ENCODE results near the gene PCNX2.

PCNX2 gene

DNA sequence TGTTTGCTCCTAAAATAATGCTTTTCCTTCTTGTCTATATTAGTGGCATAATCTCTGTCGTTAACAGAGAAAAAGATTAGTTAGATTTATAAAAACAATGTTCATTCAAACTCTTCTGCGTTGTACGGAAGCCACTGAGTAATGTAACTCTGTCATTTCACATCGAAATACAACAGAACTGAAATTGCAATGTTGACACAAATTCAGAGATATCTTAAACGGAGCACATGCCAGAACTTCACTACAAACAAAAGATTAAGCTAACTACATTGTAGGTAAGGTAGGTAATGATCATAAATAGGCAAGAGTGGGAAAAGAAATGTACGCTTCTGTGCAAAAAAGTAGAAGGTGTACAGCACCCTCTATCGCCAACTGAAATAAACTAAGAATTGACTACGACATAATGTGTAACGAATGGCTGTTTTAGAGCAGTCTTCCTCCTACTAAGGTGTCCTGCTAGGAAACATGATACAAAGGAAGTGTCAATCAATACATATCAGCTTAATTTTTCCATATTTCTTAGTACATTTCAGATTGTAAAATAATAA is 56.6 kb downstream of the PCNX2 start:
- TF ChIP-seq TCF12 (IDR thresholded peaks at IDR 0.05; ENCODE audit: low read depth) (no peak), ZBTB7A (IDR thresholded peaks at IDR 0.05; ENCODE audit: low read depth) (no peak), MAX (IDR thresholded peaks at IDR 0.05) (no peak), CREB1 (IDR thresholded peaks at IDR 0.05; ENCODE audit: low read depth) (no peak)

DNA sequence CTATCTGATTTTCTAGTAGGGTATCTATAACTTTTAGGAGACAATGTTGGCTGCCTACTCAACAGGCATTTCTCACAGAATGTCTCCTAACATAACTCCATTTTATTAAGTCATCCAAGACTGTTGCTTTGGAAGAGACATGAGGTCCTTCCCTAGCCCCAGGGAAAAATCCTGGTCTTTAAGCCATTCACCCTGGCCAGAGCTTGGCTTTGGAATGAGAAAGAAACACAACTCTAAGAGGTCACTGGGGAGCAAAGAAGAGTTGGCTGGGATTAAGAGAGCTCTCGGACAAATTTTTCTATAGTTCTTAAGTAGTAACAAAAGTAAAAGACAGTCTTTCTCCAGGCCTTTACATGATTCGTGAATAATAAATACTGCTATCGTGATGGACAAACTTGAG is 57.9 kb downstream of the PCNX2 start:
- TF ChIP-seq, protein P1, sequence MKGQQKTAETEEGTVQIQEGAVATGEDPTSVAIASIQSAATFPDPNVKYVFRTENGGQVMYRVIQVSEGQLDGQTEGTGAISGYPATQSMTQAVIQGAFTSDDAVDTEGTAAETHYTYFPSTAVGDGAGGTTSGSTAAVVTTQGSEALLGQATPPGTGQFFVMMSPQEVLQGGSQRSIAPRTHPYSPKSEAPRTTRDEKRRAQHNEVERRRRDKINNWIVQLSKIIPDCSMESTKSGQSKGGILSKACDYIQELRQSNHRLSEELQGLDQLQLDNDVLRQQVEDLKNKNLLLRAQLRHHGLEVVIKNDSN (IDR thresholded peaks at IDR 0.05) = no peak
- no peak for TF ChIP-seq EGR1 (IDR thresholded peaks at IDR 0.05)
- no peak for TF ChIP-seq TCF12 (IDR thresholded peaks at IDR 0.05; ENCODE audit: low read depth)
- TF ChIP-seq CEBPB (IDR thresholded peaks at IDR 0.05) = no peak
- TF ChIP-seq TEAD4 (IDR thresholded peaks at IDR 0.05) = no peak
- no peak for TF ChIP-seq CREB1 (IDR thresholded peaks at IDR 0.05; ENCODE audit: low read depth)
- TF ChIP-seq MAX (IDR thresholded peaks at IDR 0.05) = no peak

DNA sequence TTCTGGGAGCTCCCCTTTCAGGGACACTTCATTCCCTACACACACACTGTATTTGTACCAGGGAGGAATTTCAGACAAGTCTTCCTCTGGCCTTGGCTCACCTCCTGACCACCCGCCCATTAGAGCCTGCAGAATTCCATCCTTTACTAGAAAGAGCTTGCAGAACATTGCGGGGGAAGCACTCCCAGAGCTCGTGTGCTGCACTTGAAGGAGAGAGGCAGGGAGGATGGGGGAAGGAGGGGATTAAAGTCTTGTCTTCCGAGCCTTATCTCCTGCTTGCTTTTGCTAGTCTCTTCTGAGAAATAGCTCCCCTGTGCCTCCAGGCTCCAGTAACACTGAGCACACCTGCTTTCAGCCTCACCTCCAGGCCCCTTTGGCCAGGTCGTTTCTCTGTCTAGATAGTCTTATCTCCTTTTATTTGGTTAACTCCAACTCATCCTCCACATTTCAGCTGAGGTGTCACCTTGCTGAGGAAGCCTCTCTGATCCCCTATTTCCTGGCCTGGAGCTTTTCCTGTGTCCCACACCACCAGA is 62.0 kb downstream of the PCNX2 start:
- TF ChIP-seq MAX (IDR thresholded peaks at IDR 0.05) (no peak), TEAD4 (IDR thresholded peaks at IDR 0.05) (no peak), ZBTB7A (IDR thresholded peaks at IDR 0.05; ENCODE audit: low read depth) (no peak)
- TF ChIP-seq, protein P1 (IDR thresholded peaks at IDR 0.05) = no peak

GRCh38 chr1:233230011-233230410 is 65.5 kb downstream of the PCNX2 start:
- TF ChIP-seq EGR1 (IDR thresholded peaks at IDR 0.05) (no peak), TCF12 (IDR thresholded peaks at IDR 0.05; ENCODE audit: low read depth) (no peak), MAX (IDR thresholded peaks at IDR 0.05) (no peak), TAF1 (IDR thresholded peaks at IDR 0.05; ENCODE audit: low read depth) (no peak)
- TF ChIP-seq, protein P1 (IDR thresholded peaks at IDR 0.05) = no peak

GRCh38 chr1:233229288-233229687 is 66.2 kb downstream of the PCNX2 start:
- TF ChIP-seq CREB1 (IDR thresholded peaks at IDR 0.05; ENCODE audit: low read depth) = no peak

GRCh38 chr1:233227930-233228465 is 67.5 kb downstream of the PCNX2 start:
- no peak for TF ChIP-seq YY1 (IDR thresholded peaks at IDR 0.05; ENCODE audit: low read depth)
- TF ChIP-seq, protein P1 (IDR thresholded peaks at IDR 0.05) = no peak
- no peak for TF ChIP-seq REST (IDR thresholded peaks at IDR 0.05; ENCODE audit: low read depth)
- TF ChIP-seq TAF1 (IDR thresholded peaks at IDR 0.05; ENCODE audit: low read depth) = no peak
- no peak for TF ChIP-seq TEAD4 (IDR thresholded peaks at IDR 0.05)
- TF ChIP-seq NFIC (IDR thresholded peaks at IDR 0.05) = no peak

DNA sequence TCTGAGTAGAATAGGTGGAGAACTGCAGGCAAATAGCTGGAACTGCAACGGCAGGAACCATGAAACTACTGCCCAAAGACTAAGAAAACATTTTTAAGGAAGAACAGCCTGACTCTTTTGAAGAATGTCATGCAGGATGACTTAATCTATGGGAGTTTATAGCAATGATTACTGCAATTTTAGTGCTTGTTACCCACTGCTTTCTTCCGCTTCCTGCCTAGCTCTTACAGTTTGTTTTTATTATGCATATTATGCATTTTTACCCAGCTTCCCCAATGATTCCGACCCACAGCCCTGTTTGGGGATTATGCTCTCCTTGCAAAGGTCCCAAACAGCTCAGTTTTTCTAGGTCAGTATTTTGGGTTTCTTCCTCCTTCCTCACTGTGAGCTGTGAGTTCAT is 71.2 kb downstream of the PCNX2 start:
- TF ChIP-seq, protein P1 (IDR thresholded peaks at IDR 0.05) = no peak
- TF ChIP-seq MAX (IDR thresholded peaks at IDR 0.05) (no peak), NFIC (IDR thresholded peaks at IDR 0.05) (no peak), RAD21 (IDR thresholded peaks at IDR 0.05; ENCODE audit: low read depth) (no peak), REST (IDR thresholded peaks at IDR 0.05; ENCODE audit: low read depth) (no peak), EP300 (IDR thresholded peaks at IDR 0.05; ENCODE audit: borderline replicate concordance) (no peak), FOXM1 (IDR thresholded peaks at IDR 0.05; ENCODE audit: borderline replicate concordance, low read depth) (no peak), YY1 (IDR thresholded peaks at IDR 0.05; ENCODE audit: low read depth) (no peak), EGR1 (IDR thresholded peaks at IDR 0.05) (no peak), TEAD4 (IDR thresholded peaks at IDR 0.05) (no peak), CREB1 (IDR thresholded peaks at IDR 0.05; ENCODE audit: low read depth) (no peak), TCF12 (IDR thresholded peaks at IDR 0.05; ENCODE audit: low read depth) (no peak), TAF1 (IDR thresholded peaks at IDR 0.05; ENCODE audit: low read depth) (no peak), ZBTB7A (IDR thresholded peaks at IDR 0.05; ENCODE audit: low read depth) (no peak), CEBPB (IDR thresholded peaks at IDR 0.05) (no peak)
